GM12878 (cell line): ENCODE measurements around the gene TNFSF8. TPM values are rescaled to one million over a fixed set of nuclear protein-coding genes. Genes with fewer than 3 reads are reported as not detected.
A peak's percentile ranks its signal among the peaks of the same experiment; 100 is the strongest.

ENCODE experiments used
- ATAC-seq: fragments of 200-7000 bp; cut with Tn5 transposase; 3 replicates; pipeline ENCODE4 v1.9.1; 2020; ENCODE audit warnings: mild to moderate bottlenecking, moderate library complexity
- BruUV-seq: library from RNA; stranded (reverse); fragments of 400-500 nt; replicated peaks from 2 replicates; lab custom pipeline; 2021; lab: Mats Ljungman, UMichigan
- CTCF ChIA-PET: fragments of 300-600 bp; sonication (Branson Sonifier 250); formaldehyde crosslinking; extraction: SDS; loops from one replicate; lab custom pipeline; 2021; ENCODE audit warnings: inconsistent platforms; lab: Yijun Ruan, JAX
- POLR2A ChIA-PET: fragments of 350-600 bp; formaldehyde crosslinking; extraction: SDS; loops from one replicate; lab custom pipeline; 2021; ENCODE audit warnings: inconsistent platforms; lab: Charles Lee
- RAD21 ChIA-PET: fragments of 300-600 bp; sonication (Branson Sonifier 250); formaldehyde crosslinking; loops from one replicate; lab custom pipeline; 2023; ENCODE audit warnings: antibody characterized with exemption; ENCODE audit not compliant: unreplicated experiment; lab: Charles Lee
- SMC1A ChIA-PET: fragments of 300-600 bp; sonication (Branson Sonifier 250); formaldehyde crosslinking; loops from one replicate; lab custom pipeline; 2023; ENCODE audit not compliant: unreplicated experiment, uncharacterized antibody; lab: Charles Lee
- DNase-seq: peaks from one replicate; pipeline ENCODE4 v3.0.0-alpha.2; 2011; ENCODE audit warnings: low read depth, low spot score
- FAIRE-seq: peaks from 3 replicates; lab custom pipeline; 2011; peaks lifted over from hg19 to GRCh38; lab: Jason Lieb, UNC
- H2AFZ ChIP-seq: 2 replicates; pipeline ENCODE4 v1.6.0; 2011; ENCODE audit warnings: low read depth, low read length, control low read depth; ENCODE audit not compliant: control insufficient read depth
- H3K27ac ChIP-seq: 2 replicates; pipeline ENCODE4 v1.5.1; 2011; ENCODE audit warnings: control low read depth; ENCODE audit not compliant: control insufficient read depth, insufficient read depth
- H3K27me3 ChIP-seq, 2 experiments: replicated peaks in 1 of 2; 2 replicates each; pipeline versions ENCODE4 v1.6.0 to v1.6.1; 2011; ENCODE audit warnings: low read length in 1 of 2; ENCODE audit not compliant: control insufficient read depth in 2 of 2, insufficient read depth in 2 of 2
- H3K36me3 ChIP-seq, 2 experiments: 2 replicates each; pipeline ENCODE4 v1.5.1; 2011; ENCODE audit warnings: low read length in 1 of 2; ENCODE audit not compliant: control insufficient read depth in 2 of 2, insufficient read depth in 2 of 2
- H3K4me1 ChIP-seq: 2 replicates; pipeline ENCODE4 v1.6.1; 2011; ENCODE audit warnings: mild to moderate bottlenecking, low read length, moderate library complexity, mixed read lengths; ENCODE audit not compliant: control insufficient read depth, insufficient read depth
- H3K4me2 ChIP-seq: 2 replicates; pipeline ENCODE4 v1.6.0; 2011; ENCODE audit warnings: control low read depth; ENCODE audit not compliant: control insufficient read depth, insufficient read depth
- H3K4me3 ChIP-seq: fragments of 200-600 bp; sonication (generic); 2 replicates; pipeline ENCODE4 v1.5.1; 2016
- H3K79me2 ChIP-seq: 2 replicates; pipeline ENCODE4 v1.6.0; 2011; ENCODE audit warnings: low read length; ENCODE audit not compliant: control insufficient read depth, insufficient read depth
- H3K9ac ChIP-seq: 2 replicates; pipeline ENCODE4 v1.8.0; 2011; ENCODE audit warnings: low read length, control low read depth, mixed read lengths; ENCODE audit not compliant: control insufficient read depth, insufficient read depth
- H3K9me3 ChIP-seq: replicated peaks from 3 replicates; pipeline ENCODE4 v1.5.1; 2011; ENCODE audit warnings: mild to moderate bottlenecking, low read length; ENCODE audit not compliant: control insufficient read depth, insufficient read depth
- H4K20me1 ChIP-seq: 2 replicates; pipeline ENCODE4 v1.6.0; 2011; ENCODE audit not compliant: control insufficient read depth, insufficient read depth
- CBX3 ChIP-seq: fragments of 200-600 bp; sonication (generic); IDR thresholded peaks from 2 replicates; pipeline ENCODE4 v1.6.1; 2016; ENCODE audit warnings: low read depth, borderline replicate concordance
- CHD1 ChIP-seq: IDR thresholded peaks from 2 replicates; pipeline ENCODE4 v1.6.1; 2012; ENCODE audit warnings: low read depth, low read length, improper control_type of control experiment
- HDAC2 ChIP-seq: fragments of 200-600 bp; sonication (generic); IDR thresholded peaks from 2 replicates; pipeline ENCODE4 v1.6.1; 2017
- JUND ChIP-seq: IDR thresholded peaks from 2 replicates; pipeline ENCODE4 v1.6.1; 2012; ENCODE audit warnings: low read depth, mild to moderate bottlenecking, low read length, improper control_type of control experiment, moderate library complexity
- NR2F1 ChIP-seq: fragments of 450-650 bp; conservative IDR thresholded peaks from 2 replicates; pipeline ENCODE4 v1.6.1; 2017; ENCODE audit warnings: mild to moderate bottlenecking
- PAX8 ChIP-seq: fragments of 450-650 bp; IDR thresholded peaks from 2 replicates; pipeline ENCODE4 v1.6.1; 2017; ENCODE audit warnings: mild to moderate bottlenecking, moderate library complexity
- RCOR1 ChIP-seq: conservative IDR thresholded peaks from 2 replicates; pipeline ENCODE4 v1.6.1; 2012; ENCODE audit warnings: low read depth, low read length, improper control_type of control experiment
- RUNX3 ChIP-seq: IDR thresholded peaks from 2 replicates; pipeline ENCODE4 v1.6.1; 2012; ENCODE audit warnings: low read length, inconsistent platforms
- STAT3 ChIP-seq: IDR thresholded peaks from 2 replicates; pipeline ENCODE4 v1.6.1; 2011; ENCODE audit warnings: low read depth, low read length, improper control_type of control experiment
- YBX1 ChIP-seq: fragments of 450-650 bp; IDR thresholded peaks from 2 replicates; pipeline ENCODE4 v1.6.1; 2016; ENCODE audit warnings: antibody characterized with exemption
- ZNF207 ChIP-seq: fragments of 450-650 bp; IDR thresholded peaks from 2 replicates; pipeline ENCODE4 v1.6.1; 2014; ENCODE audit warnings: antibody characterized with exemption, mild to moderate bottlenecking, borderline replicate concordance
- ZNF274 ChIP-seq: IDR thresholded peaks from one replicate; pipeline ENCODE4 v1.8.0; 2011; ENCODE audit not compliant: insufficient read length, insufficient read depth
- ZNF592 ChIP-seq: fragments of 450-650 bp; IDR thresholded peaks from 2 replicates; pipeline ENCODE4 v1.6.1; 2017; ENCODE audit warnings: mild to moderate bottlenecking, moderate library complexity
- WGBS: methylation state at CpG from one replicate; pipeline ENCODE4 v1.1.6; 2016; ENCODE audit warnings: low lambda C conversion rate; ENCODE audit not compliant: insufficient replicate concordance, insufficient coverage; ENCODE audit errors: missing lambda C conversion rate; 5-methylcytosine and 5-hydroxymethylcytosine counted together
- in situ Hi-C: fragments of 300-500 bp; cut with MboI; formaldehyde crosslinking; loops from 9 replicates; pipeline ENCODE4 v1.14.3; 2018; ENCODE audit warnings: mixed read lengths
- intact Hi-C: fragments of 100-400 bp; cut with micrococcal nuclease; formaldehyde crosslinking; loops from one replicate; pipeline ENCODE4 v1.14.2; 2022; ENCODE audit not compliant: unreplicated experiment
- polyA plus RNA-seq, 11 experiments: library from polyadenylated mRNA; depleted of rRNA in 4 of 11; unstranded in 6 of 11; stranded (reverse) in 5 of 11; fragments of >200 nt; fragmentation: Nextera tagmentation in 4 of 11; fragmentation: Illumina TruSeq in 1 of 11; extraction: Ambion mirVana in 4 of 11; extraction: Trizol in 1 of 11; gene quantifications; 1 replicate in 1 of 11; 2 replicates in 10 of 11; pipeline versions ENCODE4 v1.2.1 to v1.2.3, GENCODE V29; 2011 to 2016; ENCODE audit warnings: inconsistent platforms in 2 of 11, missing spikeins in 2 of 11, low read depth in 1 of 11
- total RNA-seq, 4 experiments: library from RNA; depleted of rRNA in 3 of 4; stranded (reverse); fragments of >200 nt in 3 of 4; fragmentation: Illumina TruSeq in 1 of 4; extraction: Trizol in 1 of 4; gene quantifications; 2 replicates each; pipeline versions ENCODE4 v1.2.1 to v1.2.3, GENCODE V29; 2013 to 2021

TNFSF8 gene
- total and polyA plus RNA-seq, 10 of the 15 experiments (the other 5 are each of a cell fraction or from before 2014, with no cell fraction given): 0.10 to 0.29 (median 0.15) TPM; not detected in 7

GRCh38 chr9:114898741-114899140 lies 31.6 kb downstream of the TNFSF8 start:
- no peaks in the 10 kb centered on the region for H3K9me3 ChIP-seq
- intact Hi-C loops (no loop called here), in situ Hi-C loops (no loop called here)
- ATAC-seq (peak; percentile 63), FAIRE-seq (peak; percentile 61), DNase-seq (no peak)
- no peaks in the 10 kb centered on the region for H3K36me3 ChIP-seq
- POLR2A ChIA-PET: no interaction called here
- H3K27ac ChIP-seq: no peak overlapping the region
- no peaks in the 10 kb centered on the region for H4K20me1 ChIP-seq
- no peaks in the 10 kb centered on the region for H3K4me1 ChIP-seq
- H3K4me2 ChIP-seq: no peak overlapping the region; the same call in 1 of the 2 replicates
- no peaks in the 10 kb centered on the region for H3K79me2 ChIP-seq
- peak; percentile 69 for TF ChIP-seq RUNX3
- no peak for TF ChIP-seq ZNF274
- H3K27me3 ChIP-seq: no peaks in the 10 kb centered on the region
- SMC1A ChIA-PET: no interaction called here
- RAD21 ChIA-PET: interaction anchor here (0.8 to 1.6 kb wide), 2 partner anchors 116 to 218 kb away, joined by 3 to 5 read pairs; no protein-coding TSS in a partner anchor
- H3K4me3 ChIP-seq: no peak overlapping the region
- H2AFZ ChIP-seq: no peak overlapping the region
- no peak overlapping the region for H3K9ac ChIP-seq
- CTCF ChIA-PET: interaction anchor here (0.7 to 1.4 kb wide), 5 partner anchors 11 to 237 kb away, joined by 3 to 5 read pairs (median 3); no protein-coding TSS in a partner anchor
- under 1% methylated on average over 9 of the region's 9 CpGs for WGBS
- BruUV-seq: no TSS peak

- no peak for TF ChIP-seq YBX1
- no peak for TF ChIP-seq CBX3
- no peak for TF ChIP-seq NR2F1
- no peak for TF ChIP-seq HDAC2
- no peak for TF ChIP-seq JUND
- no peak for TF ChIP-seq STAT3
- TF ChIP-seq RCOR1: no peak
- no peak for TF ChIP-seq CHD1
- TF ChIP-seq ZNF592: no peak
- no peak for TF ChIP-seq ZNF207
- no peak for TF ChIP-seq PAX8
- Histone ChIP-seq H3K4me1 (no peaks in the 10 kb centered on the region), H3K4me3 (no peak overlapping the region), H3K36me3 (no peaks in the 10 kb centered on the region), H3K27ac (no peak overlapping the region), H4K20me1 (no peaks in the 10 kb centered on the region), H3K4me2 (no peak overlapping the region), H3K79me2 (no peaks in the 10 kb centered on the region), H3K9me3 (no peaks in the 10 kb centered on the region), H3K27me3 (no peaks in the 10 kb centered on the region), H3K9ac (no peak overlapping the region), H2AFZ (no peak overlapping the region)
- in situ Hi-C loops: no loop called here
- SMC1A ChIA-PET: no interaction called here
- intact Hi-C loops: no loop called here
- POLR2A ChIA-PET: no interaction called here
- CTCF ChIA-PET: interaction anchor here (1.1 kb wide), 1 partner anchor 9 kb away, joined by 4 read pairs; no protein-coding TSS in a partner anchor
- no TSS peak for BruUV-seq
- no peak for ATAC-seq
- RAD21 ChIA-PET: interaction anchor here (1.1 kb wide), 1 partner anchor 118 kb away, joined by 3 read pairs; no protein-coding TSS in a partner anchor
- no peak for DNase-seq
- WGBS: 9% methylated on average over 3 of the region's 3 CpGs
- no peak for FAIRE-seq
Measured at GRCh38 chr9:114897196-114897595, 33.2 kb downstream of the TNFSF8 start.
